ENCODE data around the gene GUCY1A2.

GRCh38 chr11:106998916-106999188 lies 19.4 kb downstream of the GUCY1A2 start:
- TF ChIP-seq, protein P1, sequence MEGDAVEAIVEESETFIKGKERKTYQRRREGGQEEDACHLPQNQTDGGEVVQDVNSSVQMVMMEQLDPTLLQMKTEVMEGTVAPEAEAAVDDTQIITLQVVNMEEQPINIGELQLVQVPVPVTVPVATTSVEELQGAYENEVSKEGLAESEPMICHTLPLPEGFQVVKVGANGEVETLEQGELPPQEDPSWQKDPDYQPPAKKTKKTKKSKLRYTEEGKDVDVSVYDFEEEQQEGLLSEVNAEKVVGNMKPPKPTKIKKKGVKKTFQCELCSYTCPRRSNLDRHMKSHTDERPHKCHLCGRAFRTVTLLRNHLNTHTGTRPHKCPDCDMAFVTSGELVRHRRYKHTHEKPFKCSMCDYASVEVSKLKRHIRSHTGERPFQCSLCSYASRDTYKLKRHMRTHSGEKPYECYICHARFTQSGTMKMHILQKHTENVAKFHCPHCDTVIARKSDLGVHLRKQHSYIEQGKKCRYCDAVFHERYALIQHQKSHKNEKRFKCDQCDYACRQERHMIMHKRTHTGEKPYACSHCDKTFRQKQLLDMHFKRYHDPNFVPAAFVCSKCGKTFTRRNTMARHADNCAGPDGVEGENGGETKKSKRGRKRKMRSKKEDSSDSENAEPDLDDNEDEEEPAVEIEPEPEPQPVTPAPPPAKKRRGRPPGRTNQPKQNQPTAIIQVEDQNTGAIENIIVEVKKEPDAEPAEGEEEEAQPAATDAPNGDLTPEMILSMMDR (IDR thresholded peaks at IDR 0.05) = no peak
- TF ChIP-seq EP300 (IDR thresholded peaks at IDR 0.05) (no peak), POLR2A (IDR thresholded peaks at IDR 0.05) (no peak)
